ENCODE results near the gene TIPRL. TPM values are rescaled to one million over a fixed set of nuclear protein-coding genes. Genes with fewer than 3 reads are reported as not detected.

The TIPRL gene
- total RNA-seq, 4 donors from 2014 or later: 4.0 to 24.0 (median 19.6) TPM

DNA sequence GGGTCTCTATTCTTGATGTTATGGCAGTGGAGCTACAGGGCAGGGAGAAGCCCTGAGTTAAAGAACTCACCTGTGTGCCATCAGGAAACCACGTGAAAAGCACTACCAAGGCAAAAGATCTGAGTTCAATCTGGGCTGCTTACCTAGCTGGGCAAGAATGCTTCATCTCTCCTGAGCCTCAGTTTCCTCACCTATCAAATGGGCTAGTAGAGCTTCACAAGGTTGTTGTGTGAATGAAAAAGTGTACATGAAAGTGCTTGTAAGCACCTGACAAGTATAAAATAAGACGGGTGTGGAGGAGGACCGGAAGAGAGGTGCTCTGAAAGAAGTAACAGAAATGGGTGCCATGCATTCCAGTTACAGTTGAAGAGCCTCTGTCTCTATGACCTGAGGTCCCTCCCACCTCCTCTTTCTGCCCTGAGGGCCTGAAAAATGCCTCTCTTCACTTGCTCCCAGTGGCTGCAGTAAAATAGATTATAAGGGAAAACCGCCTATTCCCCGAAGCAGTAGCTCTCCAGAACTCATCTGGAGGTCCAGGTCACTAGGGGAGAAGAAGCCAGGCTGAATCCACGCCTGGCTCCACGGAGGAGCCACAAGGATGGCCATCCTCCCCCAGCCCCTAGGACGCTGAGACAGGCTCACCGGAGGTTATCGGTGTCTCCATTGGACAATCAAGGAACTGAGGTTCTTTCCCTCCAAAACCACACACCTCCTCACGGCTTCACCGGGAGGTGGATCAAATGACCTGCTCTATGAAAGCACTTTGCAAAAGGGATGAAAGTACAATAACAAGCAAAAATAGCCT is 43.4 kb upstream of the TIPRL start:
- DNase-seq: no peak
- H3K27ac ChIP-seq: peak overlapping the region; percentile 64 to 86 (median 80)
- in situ Hi-C loops (cut with MboI; ENCODE audit: low pct_ligation_motif_present in 1 of 4, low pct_unique_long_range_greater_than_20kb in 1 of 4, low sequenced_read_pairs in 3 of 4): no loop called here
- no peak for TF ChIP-seq EP300 (IDR thresholded peaks at IDR 0.05; ENCODE audit: low read depth)
- TF ChIP-seq, protein P1, sequence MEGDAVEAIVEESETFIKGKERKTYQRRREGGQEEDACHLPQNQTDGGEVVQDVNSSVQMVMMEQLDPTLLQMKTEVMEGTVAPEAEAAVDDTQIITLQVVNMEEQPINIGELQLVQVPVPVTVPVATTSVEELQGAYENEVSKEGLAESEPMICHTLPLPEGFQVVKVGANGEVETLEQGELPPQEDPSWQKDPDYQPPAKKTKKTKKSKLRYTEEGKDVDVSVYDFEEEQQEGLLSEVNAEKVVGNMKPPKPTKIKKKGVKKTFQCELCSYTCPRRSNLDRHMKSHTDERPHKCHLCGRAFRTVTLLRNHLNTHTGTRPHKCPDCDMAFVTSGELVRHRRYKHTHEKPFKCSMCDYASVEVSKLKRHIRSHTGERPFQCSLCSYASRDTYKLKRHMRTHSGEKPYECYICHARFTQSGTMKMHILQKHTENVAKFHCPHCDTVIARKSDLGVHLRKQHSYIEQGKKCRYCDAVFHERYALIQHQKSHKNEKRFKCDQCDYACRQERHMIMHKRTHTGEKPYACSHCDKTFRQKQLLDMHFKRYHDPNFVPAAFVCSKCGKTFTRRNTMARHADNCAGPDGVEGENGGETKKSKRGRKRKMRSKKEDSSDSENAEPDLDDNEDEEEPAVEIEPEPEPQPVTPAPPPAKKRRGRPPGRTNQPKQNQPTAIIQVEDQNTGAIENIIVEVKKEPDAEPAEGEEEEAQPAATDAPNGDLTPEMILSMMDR (IDR thresholded peaks at IDR 0.05): no peak
- TF ChIP-seq POLR2AphosphoS5 (IDR thresholded peaks at IDR 0.05): no peak
- no peak for TF ChIP-seq POLR2A (IDR thresholded peaks at IDR 0.05)
- peaks cover 13 to 29% (median 24%) of the 10 kb centered on the region in 4 donors for H3K4me1 ChIP-seq
- 37 to 47% methylated on average over 3 to 12 of the region's 12 CpGs for WGBS, 2 donors (ENCODE audit: low coverage in 1 of 2)
- no peaks in the 10 kb centered on the region for H3K36me3 ChIP-seq
- intact Hi-C loops (cut with DNase I; ENCODE audit: low total_unique reads): loop anchor here (5.0 kb wide), 1 partner anchor 43 kb away; no protein-coding TSS in a partner anchor
- peak overlapping the region; percentile 55 to 81 (median 69) for H3K4me3 ChIP-seq
- no peaks in the 10 kb centered on the region for H3K9me3 ChIP-seq
- peaks cover 5% of the 10 kb centered on the region for H3K27me3 ChIP-seq

DNA sequence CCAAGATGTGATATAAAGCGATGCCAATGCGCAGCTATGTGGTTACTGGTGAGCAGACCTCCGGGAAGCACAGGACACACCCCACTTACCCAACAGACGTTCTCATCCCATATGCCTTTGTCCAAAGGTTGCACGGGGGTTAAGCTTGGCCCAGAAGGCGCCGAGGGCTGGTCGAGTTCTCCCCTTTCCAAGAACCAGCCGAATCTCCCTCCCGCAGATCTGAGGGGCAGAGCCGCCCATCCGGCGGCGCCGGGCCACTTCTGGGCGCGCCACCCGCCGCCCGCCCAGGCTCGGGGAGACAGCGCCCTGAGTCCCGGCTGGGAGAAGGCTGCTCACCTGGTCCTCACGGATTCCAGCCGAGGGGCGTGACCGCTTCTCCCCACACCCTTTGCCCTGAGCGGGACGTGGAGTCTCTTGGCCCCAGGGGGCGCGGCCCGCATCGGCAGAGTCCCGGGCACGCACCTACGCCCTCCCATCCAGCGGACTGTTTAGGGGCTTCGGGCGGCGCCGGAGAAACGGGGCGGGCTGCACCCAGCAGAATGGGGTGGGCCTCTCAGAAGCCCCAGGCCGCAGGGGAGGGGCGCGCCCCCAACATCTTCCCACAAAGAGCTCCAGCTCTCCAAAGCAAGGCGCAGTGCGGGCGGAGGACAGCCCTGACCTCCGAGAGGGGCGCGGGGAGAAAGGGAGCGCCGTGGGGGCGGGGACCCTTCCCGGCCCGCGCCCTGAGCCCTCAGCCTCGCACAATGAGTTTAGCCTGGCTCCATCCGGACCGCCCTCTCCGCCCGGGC is 42.6 kb upstream of the TIPRL start:
- TF ChIP-seq POLR2AphosphoS5 (IDR thresholded peaks at IDR 0.05) (no peak), POLR2A (IDR thresholded peaks at IDR 0.05) (no peak), EP300 (IDR thresholded peaks at IDR 0.05; ENCODE audit: low read depth) (no peak)
- TF ChIP-seq, protein P1 (IDR thresholded peaks at IDR 0.05): no peak
- Histone ChIP-seq H3K36me3 (no peaks in the 10 kb centered on the region), H3K27me3 (peaks cover 5% of the 10 kb centered on the region), H3K9me3 (no peaks in the 10 kb centered on the region), H3K4me3 (peak overlapping the region; percentile 55 to 81 (median 69)), H3K27ac (peak overlapping the region; percentile 64 to 86 (median 80)), H3K4me1 (peaks cover 13 to 29% (median 24%) of the 10 kb centered on the region in 4 donors)
- 0 to 1% methylated on average over 8 to 24 of the region's 63 CpGs for WGBS, 2 donors (ENCODE audit: low coverage in 1 of 2)
- in situ Hi-C loops (cut with MboI; ENCODE audit: low pct_ligation_motif_present in 1 of 4, low pct_unique_long_range_greater_than_20kb in 1 of 4, low sequenced_read_pairs in 3 of 4): no loop called here
- peak; percentile 62 for DNase-seq
- intact Hi-C loops (cut with DNase I; ENCODE audit: low total_unique reads): loop anchor here (5.0 kb wide), 1 partner anchor 44 kb away; no protein-coding TSS in a partner anchor

- Histone ChIP-seq H3K4me1 (peaks cover 13 to 29% (median 24%) of the 10 kb centered on the region in 4 donors), H3K27me3 (peaks cover 5% of the 10 kb centered on the region), H3K27ac (peak within 1 kb of the TSS; percentile 64 to 86 (median 80)), H3K4me3 (peak within 1 kb of the TSS; percentile 55 to 81 (median 69)), H3K9me3 (no peaks in the 10 kb centered on the region), H3K36me3 (no peaks in the 10 kb centered on the region)
- in situ Hi-C loops (cut with MboI; ENCODE audit: low pct_ligation_motif_present in 1 of 4, low pct_unique_long_range_greater_than_20kb in 1 of 4, low sequenced_read_pairs in 3 of 4): no loop called here
- peak; percentile 44 for DNase-seq
- 1 to 3% methylated on average over 12 to 30 of the region's 86 CpGs for WGBS, 2 donors (ENCODE audit: low coverage in 1 of 2)
- TF ChIP-seq POLR2A (IDR thresholded peaks at IDR 0.05) (no peak), POLR2AphosphoS5 (IDR thresholded peaks at IDR 0.05) (no peak), EP300 (IDR thresholded peaks at IDR 0.05; ENCODE audit: low read depth) (no peak)
- TF ChIP-seq, protein P1 (IDR thresholded peaks at IDR 0.05): no peak
- intact Hi-C loops (cut with DNase I; ENCODE audit: low total_unique reads): loop anchor here (5.0 kb wide), 1 partner anchor 45 kb away; no protein-coding TSS in a partner anchor
Observed at GRCh38 chr1:168136709-168137514, 41.9 kb upstream of the TIPRL start, which contains the start of gene GPR161. Gene GPR161, minus strand, starts transcription at chr1:168136930. Its CDS starts 32,080 bp downstream, at chr1:168104850.

Data from transverse colon (tissue), 4 donors.